ENCODE data around the gene MAP3K5.

Gene MAP3K5

GRCh38 chr6:136526937-136527336, 265.3 kb downstream of the MAP3K5 start:
- H3K4me3 ChIP-seq (ENCODE audit: low read depth, low read length), result no peak overlapping the region
- TF ChIP-seq CTCF (IDR thresholded peaks at IDR 0.05; ENCODE audit: borderline replicate concordance, insufficient read depth, low read depth, low read length), result no peak

GRCh38 chr6:136526196-136526930, 265.9 kb downstream of the MAP3K5 start:
- TF ChIP-seq CTCF (IDR thresholded peaks at IDR 0.05; ENCODE audit: borderline replicate concordance, insufficient read depth, low read depth, low read length), result no peak
- no peak overlapping the region for H3K4me3 ChIP-seq (ENCODE audit: low read depth, low read length)

- no peak for TF ChIP-seq CTCF (IDR thresholded peaks at IDR 0.05; ENCODE audit: borderline replicate concordance, insufficient read depth, low read depth, low read length)
- H3K4me3 ChIP-seq (ENCODE audit: low read depth, low read length), result no peak overlapping the region
Observed at GRCh38 chr6:136525586-136526195, 266.6 kb downstream of the MAP3K5 start.

- TF ChIP-seq CTCF (IDR thresholded peaks at IDR 0.05; ENCODE audit: borderline replicate concordance, insufficient read depth, low read depth, low read length), result no peak
- H3K4me3 ChIP-seq (ENCODE audit: low read depth, low read length), result no peak overlapping the region
Observed at GRCh38 chr6:136524936-136525413, 267.3 kb downstream of the MAP3K5 start.

GRCh38 chr6:136524339-136524935, 267.8 kb downstream of the MAP3K5 start:
- no peak overlapping the region for H3K4me3 ChIP-seq (ENCODE audit: low read depth, low read length)
- no peak for TF ChIP-seq CTCF (IDR thresholded peaks at IDR 0.05; ENCODE audit: borderline replicate concordance, insufficient read depth, low read depth, low read length)

GRCh38 chr6:136523196-136523595, 269.1 kb downstream of the MAP3K5 start:
- H3K4me3 ChIP-seq (ENCODE audit: low read depth, low read length), result no peak overlapping the region
- no peak for TF ChIP-seq CTCF (IDR thresholded peaks at IDR 0.05; ENCODE audit: borderline replicate concordance, insufficient read depth, low read depth, low read length)

Measured in GM12875 (cell line).